Calu3 (cell line): ENCODE data around the gene NRSN1. TPM values are rescaled to one million over a fixed set of nuclear protein-coding genes. Genes with fewer than 3 reads are reported as not detected.
A peak's percentile ranks its signal among the peaks of the same experiment; 100 is the strongest.

Experiments used
- BruUV-seq: library from RNA; stranded (reverse); fragments of 400-500 nt; replicated peaks from 2 replicates; lab custom pipeline; 2021; lab: Mats Ljungman, UMichigan
- CTCF ChIA-PET: fragments of 300-600 bp; sonication (Branson Sonifier 250); formaldehyde crosslinking; loops from one replicate; lab custom pipeline; 2022; ENCODE audit warnings: antibody characterized with exemption; lab: Charles Lee
- DNase-seq: peaks from one replicate; pipeline ENCODE4 v3.0.0; 2022
- H3K27ac Mint-ChIP-seq: one replicate; pipeline ENCODE4 v1.8.0; 2022; ENCODE audit warnings: mixed read lengths; ENCODE audit not compliant: unreplicated experiment
- H3K27me3 Mint-ChIP-seq: one replicate; pipeline ENCODE4 v1.8.0; 2022; ENCODE audit warnings: mixed read lengths; ENCODE audit not compliant: unreplicated experiment
- H3K36me3 Mint-ChIP-seq: one replicate; pipeline ENCODE4 v1.8.0; 2022; ENCODE audit warnings: mild to moderate bottlenecking, moderate library complexity, mixed read lengths; ENCODE audit not compliant: insufficient read depth, unreplicated experiment
- H3K4me1 Mint-ChIP-seq: one replicate; pipeline ENCODE4 v1.8.0; 2022; ENCODE audit warnings: mild to moderate bottlenecking, low read depth, mixed read lengths; ENCODE audit not compliant: unreplicated experiment
- H3K4me3 Mint-ChIP-seq: one replicate; pipeline ENCODE4 v1.8.0; 2022; ENCODE audit warnings: mild to moderate bottlenecking, low read depth, moderate library complexity, mixed read lengths; ENCODE audit not compliant: unreplicated experiment
- H3K9me3 Mint-ChIP-seq: one replicate; pipeline ENCODE4 v1.8.0; 2022; ENCODE audit warnings: low read depth, mixed read lengths; ENCODE audit not compliant: unreplicated experiment
- intact Hi-C: fragments of 100-400 bp; cut with micrococcal nuclease; formaldehyde crosslinking; loops from one replicate; pipeline ENCODE4 v1.10.0; 2022; ENCODE audit not compliant: unreplicated experiment
- total RNA-seq: library from RNA; stranded (reverse); gene quantifications from 2 replicates; pipeline ENCODE4 v1.2.3, GENCODE V29; 2022
- TF ChIP-seq, protein P1 (sequence below): fragments of 200-600 bp; IDR thresholded peaks from one replicate; pipeline ENCODE4 v1.8.0; 2022; ENCODE audit warnings: antibody characterized with exemption; ENCODE audit not compliant: unreplicated experiment

NRSN1 gene
- total RNA-seq, 1 experiment from 2014 or later = 0.14 TPM

DNA sequence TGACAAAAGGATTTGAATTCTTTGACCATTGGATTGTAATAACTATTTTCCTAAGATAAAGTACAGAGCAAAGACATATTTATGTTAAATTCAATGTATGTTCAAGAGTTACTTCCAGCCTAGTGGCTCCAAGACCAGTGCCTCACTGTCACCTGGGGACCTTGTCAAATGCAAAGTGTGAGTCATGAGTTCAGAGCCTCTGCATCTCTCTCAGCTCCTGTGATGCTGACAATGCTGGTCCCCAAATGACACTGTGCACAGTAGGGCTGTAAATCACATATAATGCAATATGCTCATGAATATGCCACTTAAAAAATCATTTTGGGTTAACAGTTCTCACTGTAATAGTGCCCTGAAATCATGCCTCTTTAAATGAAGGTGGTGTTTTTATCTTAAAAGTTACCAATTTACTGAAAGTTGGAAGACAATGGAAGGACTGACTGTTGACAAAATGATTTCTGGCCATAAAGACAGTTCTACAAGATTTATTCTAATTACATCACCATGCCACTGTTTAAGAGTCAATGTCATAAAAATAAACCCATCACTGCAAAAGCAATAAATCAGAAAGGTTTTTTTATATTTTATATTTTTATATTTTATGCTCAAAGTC lies 62.1 kb downstream of the NRSN1 start:
- DNase-seq = no peak
- CTCF ChIA-PET = no interaction called here
- Mint-ChIP-seq H3K27ac (no peak overlapping the region), H3K27me3 (no peaks in the 10 kb centered on the region), H3K36me3 (peaks cover 22% of the 10 kb centered on the region), H3K4me3 (no peak overlapping the region), H3K9me3 (peaks cover 5% of the 10 kb centered on the region), H3K4me1 (peaks cover 19% of the 10 kb centered on the region)
- BruUV-seq = no TSS peak
- TF ChIP-seq, protein P1, sequence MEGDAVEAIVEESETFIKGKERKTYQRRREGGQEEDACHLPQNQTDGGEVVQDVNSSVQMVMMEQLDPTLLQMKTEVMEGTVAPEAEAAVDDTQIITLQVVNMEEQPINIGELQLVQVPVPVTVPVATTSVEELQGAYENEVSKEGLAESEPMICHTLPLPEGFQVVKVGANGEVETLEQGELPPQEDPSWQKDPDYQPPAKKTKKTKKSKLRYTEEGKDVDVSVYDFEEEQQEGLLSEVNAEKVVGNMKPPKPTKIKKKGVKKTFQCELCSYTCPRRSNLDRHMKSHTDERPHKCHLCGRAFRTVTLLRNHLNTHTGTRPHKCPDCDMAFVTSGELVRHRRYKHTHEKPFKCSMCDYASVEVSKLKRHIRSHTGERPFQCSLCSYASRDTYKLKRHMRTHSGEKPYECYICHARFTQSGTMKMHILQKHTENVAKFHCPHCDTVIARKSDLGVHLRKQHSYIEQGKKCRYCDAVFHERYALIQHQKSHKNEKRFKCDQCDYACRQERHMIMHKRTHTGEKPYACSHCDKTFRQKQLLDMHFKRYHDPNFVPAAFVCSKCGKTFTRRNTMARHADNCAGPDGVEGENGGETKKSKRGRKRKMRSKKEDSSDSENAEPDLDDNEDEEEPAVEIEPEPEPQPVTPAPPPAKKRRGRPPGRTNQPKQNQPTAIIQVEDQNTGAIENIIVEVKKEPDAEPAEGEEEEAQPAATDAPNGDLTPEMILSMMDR = no peak
- intact Hi-C loops = no loop called here

DNA sequence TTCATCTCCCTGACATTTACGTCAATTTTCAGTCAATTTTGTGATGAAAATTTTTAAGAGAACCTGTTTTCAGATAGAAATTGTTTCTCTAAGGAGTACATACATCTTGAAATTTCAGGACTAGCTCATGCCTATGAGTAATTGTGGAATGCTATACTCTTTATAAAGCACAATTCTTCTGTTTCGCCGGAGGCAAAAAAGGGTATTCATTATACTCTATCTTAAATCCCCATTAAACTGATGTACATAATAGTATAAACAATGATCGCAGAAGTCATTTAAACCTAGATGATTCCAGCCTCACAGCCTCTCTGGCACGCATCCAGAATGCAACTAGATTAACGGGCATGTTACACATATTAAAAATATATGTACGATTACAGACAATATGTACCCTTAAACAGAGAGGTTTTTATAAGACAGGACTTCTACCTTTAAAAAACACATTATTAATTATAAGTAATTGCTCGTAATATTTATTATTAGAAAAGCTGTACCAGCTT lies 62.6 kb downstream of the NRSN1 start:
- Mint-ChIP-seq H3K4me3 (no peak overlapping the region), H3K4me1 (peaks cover 25% of the 10 kb centered on the region), H3K27me3 (no peaks in the 10 kb centered on the region), H3K36me3 (peaks cover 21% of the 10 kb centered on the region), H3K27ac (no peak overlapping the region), H3K9me3 (peaks cover under 1% of the 10 kb centered on the region)
- CTCF ChIA-PET = no interaction called here
- TF ChIP-seq, protein P1 = no peak
- DNase-seq = no peak
- no TSS peak for BruUV-seq
- intact Hi-C loops = no loop called here

DNA sequence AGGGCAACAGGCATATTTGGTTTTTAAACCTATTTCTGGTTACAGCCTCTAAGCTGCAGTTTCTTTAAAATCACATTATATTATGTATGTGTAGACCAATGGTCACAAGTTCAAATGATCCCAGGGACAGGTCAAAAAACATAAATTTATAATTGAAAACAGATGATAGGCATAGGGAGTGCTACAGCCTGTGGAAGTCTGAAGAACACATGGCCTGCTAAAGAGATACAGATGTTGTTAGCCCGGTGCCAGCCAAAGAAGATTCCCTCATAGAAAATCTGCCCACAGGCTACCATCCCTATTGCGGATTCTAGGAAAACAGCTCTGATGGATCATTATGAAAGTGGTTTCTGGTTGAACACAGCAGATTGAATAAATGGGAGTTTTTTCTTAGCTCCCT lies 65.3 kb downstream of the NRSN1 start:
- H3K4me1 Mint-ChIP-seq = peaks cover 48% of the 10 kb centered on the region
- CTCF ChIA-PET = no interaction called here
- peak overlapping the region; percentile 38 for H3K27ac Mint-ChIP-seq
- no peak overlapping the region for H3K4me3 Mint-ChIP-seq
- TF ChIP-seq, protein P1 = no peak
- peaks cover 32% of the 10 kb centered on the region for H3K36me3 Mint-ChIP-seq
- H3K27me3 Mint-ChIP-seq = no peaks in the 10 kb centered on the region
- DNase-seq = no peak
- no TSS peak for BruUV-seq
- H3K9me3 Mint-ChIP-seq = no peaks in the 10 kb centered on the region
- intact Hi-C loops = no loop called here

DNA sequence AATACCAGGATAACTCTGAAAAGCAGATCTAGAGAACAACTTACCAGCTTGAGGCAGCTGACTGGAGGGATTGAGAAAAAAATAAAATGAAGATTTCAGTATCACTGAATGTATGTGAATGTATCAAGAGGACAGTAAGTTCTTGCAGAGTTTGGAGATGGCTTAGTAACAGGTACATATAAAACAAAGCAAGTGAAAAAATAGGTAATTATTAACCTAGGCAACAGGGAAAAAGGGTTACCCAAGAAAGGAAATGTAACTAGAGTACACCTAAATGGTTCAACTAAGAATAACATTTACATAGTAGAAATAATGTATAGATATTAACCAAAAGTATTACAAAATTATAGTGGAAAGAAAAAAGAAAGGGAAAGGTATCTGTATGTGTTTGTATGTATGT lies 67.3 kb downstream of the NRSN1 start:
- TF ChIP-seq, protein P1 = no peak
- CTCF ChIA-PET = interaction anchor here (1.5 kb wide), 1 partner anchor 11 kb away, joined by 4 read pairs; no protein-coding TSS in a partner anchor
- H3K9me3 Mint-ChIP-seq = no peaks in the 10 kb centered on the region
- BruUV-seq = no TSS peak
- no peak for DNase-seq
- intact Hi-C loops = no loop called here
- H3K27ac Mint-ChIP-seq = peak overlapping the region; percentile 67
- H3K4me1 Mint-ChIP-seq = peaks cover 68% of the 10 kb centered on the region
- H3K27me3 Mint-ChIP-seq = no peaks in the 10 kb centered on the region
- peaks cover 35% of the 10 kb centered on the region for H3K36me3 Mint-ChIP-seq
- peak overlapping the region; percentile 37 for H3K4me3 Mint-ChIP-seq
